ENCODE results near the gene INTS11. TPM values are rescaled to one million over a fixed set of nuclear protein-coding genes. Genes with fewer than 3 reads are reported as not detected.
A peak's percentile ranks its signal among the peaks of the same experiment; 100 is the strongest.

INTS11 gene
- total and polyA plus RNA-seq, 9 of the 15 experiments (the other 6 are each of a cell fraction or from before 2014, with no cell fraction given): 3.6 to 183 (median 110) TPM

DNA sequence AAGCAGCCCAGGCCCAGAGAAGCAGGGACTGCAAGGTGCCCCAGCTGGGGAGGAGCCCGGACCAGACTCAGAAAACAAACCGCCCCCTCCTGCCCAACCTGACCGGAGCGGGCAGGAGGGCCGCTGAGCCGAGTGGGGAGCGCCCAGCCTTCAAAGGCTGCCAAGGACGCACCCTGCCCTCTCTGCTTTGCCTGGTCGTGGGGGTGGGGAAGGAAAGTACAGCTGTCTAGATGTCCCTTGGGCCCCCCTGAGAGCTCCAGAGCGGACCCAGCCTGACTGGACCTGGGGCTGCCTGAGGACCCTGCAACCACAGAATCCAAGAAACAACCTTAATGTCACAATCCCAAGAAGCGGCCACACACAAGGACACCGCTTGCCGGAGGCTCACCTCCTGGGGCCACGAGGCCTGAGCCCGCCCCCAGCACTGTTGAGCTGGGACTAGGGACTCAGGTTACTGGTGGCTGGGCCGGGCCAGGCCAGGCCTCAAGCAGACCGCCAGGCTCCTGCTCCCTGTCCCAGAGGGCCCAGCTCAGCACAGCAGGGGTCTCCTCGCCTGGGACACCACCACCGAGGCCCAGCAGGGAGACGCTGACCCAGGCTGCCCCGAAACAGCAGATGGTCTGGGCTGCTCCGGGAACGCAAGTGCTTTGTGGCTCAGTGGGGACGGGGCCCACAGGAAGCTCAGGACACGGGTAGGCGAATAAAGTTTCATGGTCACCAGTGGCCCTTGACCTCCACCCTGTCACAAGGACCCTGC lies 23.4 kb upstream of the INTS11 start (continued):
- TF ChIP-seq, protein P1, sequence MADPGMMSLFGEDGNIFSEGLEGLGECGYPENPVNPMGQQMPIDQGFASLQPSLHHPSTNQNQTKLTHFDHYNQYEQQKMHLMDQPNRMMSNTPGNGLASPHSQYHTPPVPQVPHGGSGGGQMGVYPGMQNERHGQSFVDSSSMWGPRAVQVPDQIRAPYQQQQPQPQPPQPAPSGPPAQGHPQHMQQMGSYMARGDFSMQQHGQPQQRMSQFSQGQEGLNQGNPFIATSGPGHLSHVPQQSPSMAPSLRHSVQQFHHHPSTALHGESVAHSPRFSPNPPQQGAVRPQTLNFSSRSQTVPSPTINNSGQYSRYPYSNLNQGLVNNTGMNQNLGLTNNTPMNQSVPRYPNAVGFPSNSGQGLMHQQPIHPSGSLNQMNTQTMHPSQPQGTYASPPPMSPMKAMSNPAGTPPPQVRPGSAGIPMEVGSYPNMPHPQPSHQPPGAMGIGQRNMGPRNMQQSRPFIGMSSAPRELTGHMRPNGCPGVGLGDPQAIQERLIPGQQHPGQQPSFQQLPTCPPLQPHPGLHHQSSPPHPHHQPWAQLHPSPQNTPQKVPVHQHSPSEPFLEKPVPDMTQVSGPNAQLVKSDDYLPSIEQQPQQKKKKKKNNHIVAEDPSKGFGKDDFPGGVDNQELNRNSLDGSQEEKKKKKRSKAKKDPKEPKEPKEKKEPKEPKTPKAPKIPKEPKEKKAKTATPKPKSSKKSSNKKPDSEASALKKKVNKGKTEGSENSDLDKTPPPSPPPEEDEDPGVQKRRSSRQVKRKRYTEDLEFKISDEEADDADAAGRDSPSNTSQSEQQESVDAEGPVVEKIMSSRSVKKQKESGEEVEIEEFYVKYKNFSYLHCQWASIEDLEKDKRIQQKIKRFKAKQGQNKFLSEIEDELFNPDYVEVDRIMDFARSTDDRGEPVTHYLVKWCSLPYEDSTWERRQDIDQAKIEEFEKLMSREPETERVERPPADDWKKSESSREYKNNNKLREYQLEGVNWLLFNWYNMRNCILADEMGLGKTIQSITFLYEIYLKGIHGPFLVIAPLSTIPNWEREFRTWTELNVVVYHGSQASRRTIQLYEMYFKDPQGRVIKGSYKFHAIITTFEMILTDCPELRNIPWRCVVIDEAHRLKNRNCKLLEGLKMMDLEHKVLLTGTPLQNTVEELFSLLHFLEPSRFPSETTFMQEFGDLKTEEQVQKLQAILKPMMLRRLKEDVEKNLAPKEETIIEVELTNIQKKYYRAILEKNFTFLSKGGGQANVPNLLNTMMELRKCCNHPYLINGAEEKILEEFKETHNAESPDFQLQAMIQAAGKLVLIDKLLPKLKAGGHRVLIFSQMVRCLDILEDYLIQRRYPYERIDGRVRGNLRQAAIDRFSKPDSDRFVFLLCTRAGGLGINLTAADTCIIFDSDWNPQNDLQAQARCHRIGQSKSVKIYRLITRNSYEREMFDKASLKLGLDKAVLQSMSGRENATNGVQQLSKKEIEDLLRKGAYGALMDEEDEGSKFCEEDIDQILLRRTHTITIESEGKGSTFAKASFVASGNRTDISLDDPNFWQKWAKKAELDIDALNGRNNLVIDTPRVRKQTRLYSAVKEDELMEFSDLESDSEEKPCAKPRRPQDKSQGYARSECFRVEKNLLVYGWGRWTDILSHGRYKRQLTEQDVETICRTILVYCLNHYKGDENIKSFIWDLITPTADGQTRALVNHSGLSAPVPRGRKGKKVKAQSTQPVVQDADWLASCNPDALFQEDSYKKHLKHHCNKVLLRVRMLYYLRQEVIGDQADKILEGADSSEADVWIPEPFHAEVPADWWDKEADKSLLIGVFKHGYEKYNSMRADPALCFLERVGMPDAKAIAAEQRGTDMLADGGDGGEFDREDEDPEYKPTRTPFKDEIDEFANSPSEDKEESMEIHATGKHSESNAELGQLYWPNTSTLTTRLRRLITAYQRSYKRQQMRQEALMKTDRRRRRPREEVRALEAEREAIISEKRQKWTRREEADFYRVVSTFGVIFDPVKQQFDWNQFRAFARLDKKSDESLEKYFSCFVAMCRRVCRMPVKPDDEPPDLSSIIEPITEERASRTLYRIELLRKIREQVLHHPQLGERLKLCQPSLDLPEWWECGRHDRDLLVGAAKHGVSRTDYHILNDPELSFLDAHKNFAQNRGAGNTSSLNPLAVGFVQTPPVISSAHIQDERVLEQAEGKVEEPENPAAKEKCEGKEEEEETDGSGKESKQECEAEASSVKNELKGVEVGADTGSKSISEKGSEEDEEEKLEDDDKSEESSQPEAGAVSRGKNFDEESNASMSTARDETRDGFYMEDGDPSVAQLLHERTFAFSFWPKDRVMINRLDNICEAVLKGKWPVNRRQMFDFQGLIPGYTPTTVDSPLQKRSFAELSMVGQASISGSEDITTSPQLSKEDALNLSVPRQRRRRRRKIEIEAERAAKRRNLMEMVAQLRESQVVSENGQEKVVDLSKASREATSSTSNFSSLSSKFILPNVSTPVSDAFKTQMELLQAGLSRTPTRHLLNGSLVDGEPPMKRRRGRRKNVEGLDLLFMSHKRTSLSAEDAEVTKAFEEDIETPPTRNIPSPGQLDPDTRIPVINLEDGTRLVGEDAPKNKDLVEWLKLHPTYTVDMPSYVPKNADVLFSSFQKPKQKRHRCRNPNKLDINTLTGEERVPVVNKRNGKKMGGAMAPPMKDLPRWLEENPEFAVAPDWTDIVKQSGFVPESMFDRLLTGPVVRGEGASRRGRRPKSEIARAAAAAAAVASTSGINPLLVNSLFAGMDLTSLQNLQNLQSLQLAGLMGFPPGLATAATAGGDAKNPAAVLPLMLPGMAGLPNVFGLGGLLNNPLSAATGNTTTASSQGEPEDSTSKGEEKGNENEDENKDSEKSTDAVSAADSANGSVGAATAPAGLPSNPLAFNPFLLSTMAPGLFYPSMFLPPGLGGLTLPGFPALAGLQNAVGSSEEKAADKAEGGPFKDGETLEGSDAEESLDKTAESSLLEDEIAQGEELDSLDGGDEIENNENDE (IDR thresholded peaks at IDR 0.05; ENCODE audit: low read depth, low read length): no peak
- no peak for TF ChIP-seq SMAD1 (IDR thresholded peaks at IDR 0.05; ENCODE audit: low read depth, low read length, partially characterized antibody)
- TF ChIP-seq USF1 (CRISPR knock-in tag; IDR thresholded peaks at IDR 0.05): no peak; the same call in 1 of the 2 replicates
- TF ChIP-seq KLF1 (tag; IDR thresholded peaks at IDR 0.05): no peak
- TF ChIP-seq XRCC4 (IDR thresholded peaks at IDR 0.05; ENCODE audit: extremely low read depth, insufficient read depth, insufficient read length): no peak
- no peak for TF ChIP-seq IFI16 (CRISPR knock-in tag; IDR thresholded peaks at IDR 0.05)
- TF ChIP-seq L3MBTL2 (IDR thresholded peaks at IDR 0.05): peak; percentile 70
- no peak for TF ChIP-seq BCOR (IDR thresholded peaks at IDR 0.05)
- TF ChIP-seq ZNF175 (CRISPR knock-in tag; IDR thresholded peaks at IDR 0.05; ENCODE audit: low read depth): no peak

Data from K562 (cell line).